ENCODE measurements around the gene MAFF. TPM values are rescaled to one million over a fixed set of nuclear protein-coding genes. Genes with fewer than 3 reads are reported as not detected.

MAFF gene
- total and polyA plus RNA-seq, 9 of the 15 experiments (the other 6 are each of a cell fraction or from before 2014, with no cell fraction given): 0.51 to 8.0 (median 5.4) TPM

DNA sequence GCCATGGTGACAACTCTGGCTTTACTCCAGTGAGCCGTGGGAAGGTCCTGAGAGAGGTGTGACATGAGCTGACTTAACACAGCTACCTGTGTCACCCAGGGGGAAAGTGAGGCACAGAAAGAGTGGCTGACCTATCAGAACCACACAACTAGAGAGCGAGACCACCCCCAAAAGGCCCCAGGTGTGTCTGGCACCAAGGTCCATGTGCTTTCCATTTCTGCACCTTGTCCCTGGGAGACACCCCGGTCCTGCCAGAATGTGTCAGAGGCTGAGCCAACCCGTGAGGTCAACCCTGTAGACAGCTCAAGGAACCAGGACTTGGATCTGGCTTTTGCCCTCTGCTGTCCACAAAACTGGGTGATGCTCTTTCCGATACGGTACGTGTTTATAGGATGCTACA lies 9.8 kb downstream of the MAFF start (continued):
- TF ChIP-seq, protein P1, sequence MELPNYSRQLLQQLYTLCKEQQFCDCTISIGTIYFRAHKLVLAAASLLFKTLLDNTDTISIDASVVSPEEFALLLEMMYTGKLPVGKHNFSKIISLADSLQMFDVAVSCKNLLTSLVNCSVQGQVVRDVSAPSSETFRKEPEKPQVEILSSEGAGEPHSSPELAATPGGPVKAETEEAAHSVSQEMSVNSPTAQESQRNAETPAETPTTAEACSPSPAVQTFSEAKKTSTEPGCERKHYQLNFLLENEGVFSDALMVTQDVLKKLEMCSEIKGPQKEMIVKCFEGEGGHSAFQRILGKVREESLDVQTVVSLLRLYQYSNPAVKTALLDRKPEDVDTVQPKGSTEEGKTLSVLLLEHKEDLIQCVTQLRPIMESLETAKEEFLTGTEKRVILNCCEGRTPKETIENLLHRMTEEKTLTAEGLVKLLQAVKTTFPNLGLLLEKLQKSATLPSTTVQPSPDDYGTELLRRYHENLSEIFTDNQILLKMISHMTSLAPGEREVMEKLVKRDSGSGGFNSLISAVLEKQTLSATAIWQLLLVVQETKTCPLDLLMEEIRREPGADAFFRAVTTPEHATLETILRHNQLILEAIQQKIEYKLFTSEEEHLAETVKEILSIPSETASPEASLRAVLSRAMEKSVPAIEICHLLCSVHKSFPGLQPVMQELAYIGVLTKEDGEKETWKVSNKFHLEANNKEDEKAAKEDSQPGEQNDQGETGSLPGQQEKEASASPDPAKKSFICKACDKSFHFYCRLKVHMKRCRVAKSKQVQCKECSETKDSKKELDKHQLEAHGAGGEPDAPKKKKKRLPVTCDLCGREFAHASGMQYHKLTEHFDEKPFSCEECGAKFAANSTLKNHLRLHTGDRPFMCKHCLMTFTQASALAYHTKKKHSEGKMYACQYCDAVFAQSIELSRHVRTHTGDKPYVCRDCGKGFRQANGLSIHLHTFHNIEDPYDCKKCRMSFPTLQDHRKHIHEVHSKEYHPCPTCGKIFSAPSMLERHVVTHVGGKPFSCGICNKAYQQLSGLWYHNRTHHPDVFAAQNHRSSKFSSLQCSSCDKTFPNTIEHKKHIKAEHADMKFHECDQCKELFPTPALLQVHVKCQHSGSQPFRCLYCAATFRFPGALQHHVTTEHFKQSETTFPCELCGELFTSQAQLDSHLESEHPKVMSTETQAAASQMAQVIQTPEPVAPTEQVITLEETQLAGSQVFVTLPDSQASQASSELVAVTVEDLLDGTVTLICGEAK (IDR thresholded peaks at IDR 0.05): no peak
- TF ChIP-seq, protein P1 (CRISPR knock-in tag; IDR thresholded peaks at IDR 0.05): no peak
- TF ChIP-seq, protein P2, sequence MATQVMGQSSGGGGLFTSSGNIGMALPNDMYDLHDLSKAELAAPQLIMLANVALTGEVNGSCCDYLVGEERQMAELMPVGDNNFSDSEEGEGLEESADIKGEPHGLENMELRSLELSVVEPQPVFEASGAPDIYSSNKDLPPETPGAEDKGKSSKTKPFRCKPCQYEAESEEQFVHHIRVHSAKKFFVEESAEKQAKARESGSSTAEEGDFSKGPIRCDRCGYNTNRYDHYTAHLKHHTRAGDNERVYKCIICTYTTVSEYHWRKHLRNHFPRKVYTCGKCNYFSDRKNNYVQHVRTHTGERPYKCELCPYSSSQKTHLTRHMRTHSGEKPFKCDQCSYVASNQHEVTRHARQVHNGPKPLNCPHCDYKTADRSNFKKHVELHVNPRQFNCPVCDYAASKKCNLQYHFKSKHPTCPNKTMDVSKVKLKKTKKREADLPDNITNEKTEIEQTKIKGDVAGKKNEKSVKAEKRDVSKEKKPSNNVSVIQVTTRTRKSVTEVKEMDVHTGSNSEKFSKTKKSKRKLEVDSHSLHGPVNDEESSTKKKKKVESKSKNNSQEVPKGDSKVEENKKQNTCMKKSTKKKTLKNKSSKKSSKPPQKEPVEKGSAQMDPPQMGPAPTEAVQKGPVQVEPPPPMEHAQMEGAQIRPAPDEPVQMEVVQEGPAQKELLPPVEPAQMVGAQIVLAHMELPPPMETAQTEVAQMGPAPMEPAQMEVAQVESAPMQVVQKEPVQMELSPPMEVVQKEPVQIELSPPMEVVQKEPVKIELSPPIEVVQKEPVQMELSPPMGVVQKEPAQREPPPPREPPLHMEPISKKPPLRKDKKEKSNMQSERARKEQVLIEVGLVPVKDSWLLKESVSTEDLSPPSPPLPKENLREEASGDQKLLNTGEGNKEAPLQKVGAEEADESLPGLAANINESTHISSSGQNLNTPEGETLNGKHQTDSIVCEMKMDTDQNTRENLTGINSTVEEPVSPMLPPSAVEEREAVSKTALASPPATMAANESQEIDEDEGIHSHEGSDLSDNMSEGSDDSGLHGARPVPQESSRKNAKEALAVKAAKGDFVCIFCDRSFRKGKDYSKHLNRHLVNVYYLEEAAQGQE (IDR thresholded peaks at IDR 0.05; ENCODE audit: borderline replicate concordance): no peak
- TF ChIP-seq, protein P2 (CRISPR knock-in tag; IDR thresholded peaks at IDR 0.05; ENCODE audit: low read depth): no peak
- TF ChIP-seq, protein P3, sequence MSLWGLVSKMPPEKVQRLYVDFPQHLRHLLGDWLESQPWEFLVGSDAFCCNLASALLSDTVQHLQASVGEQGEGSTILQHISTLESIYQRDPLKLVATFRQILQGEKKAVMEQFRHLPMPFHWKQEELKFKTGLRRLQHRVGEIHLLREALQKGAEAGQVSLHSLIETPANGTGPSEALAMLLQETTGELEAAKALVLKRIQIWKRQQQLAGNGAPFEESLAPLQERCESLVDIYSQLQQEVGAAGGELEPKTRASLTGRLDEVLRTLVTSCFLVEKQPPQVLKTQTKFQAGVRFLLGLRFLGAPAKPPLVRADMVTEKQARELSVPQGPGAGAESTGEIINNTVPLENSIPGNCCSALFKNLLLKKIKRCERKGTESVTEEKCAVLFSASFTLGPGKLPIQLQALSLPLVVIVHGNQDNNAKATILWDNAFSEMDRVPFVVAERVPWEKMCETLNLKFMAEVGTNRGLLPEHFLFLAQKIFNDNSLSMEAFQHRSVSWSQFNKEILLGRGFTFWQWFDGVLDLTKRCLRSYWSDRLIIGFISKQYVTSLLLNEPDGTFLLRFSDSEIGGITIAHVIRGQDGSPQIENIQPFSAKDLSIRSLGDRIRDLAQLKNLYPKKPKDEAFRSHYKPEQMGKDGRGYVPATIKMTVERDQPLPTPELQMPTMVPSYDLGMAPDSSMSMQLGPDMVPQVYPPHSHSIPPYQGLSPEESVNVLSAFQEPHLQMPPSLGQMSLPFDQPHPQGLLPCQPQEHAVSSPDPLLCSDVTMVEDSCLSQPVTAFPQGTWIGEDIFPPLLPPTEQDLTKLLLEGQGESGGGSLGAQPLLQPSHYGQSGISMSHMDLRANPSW (CRISPR knock-in tag; IDR thresholded peaks at IDR 0.05): no peak
- no peak for TF ChIP-seq MAZ (CRISPR knock-in tag; conservative IDR thresholded peaks at IDR 0.05 in 1 of 2, IDR thresholded peaks at IDR 0.05 in 1 of 2)
- TF ChIP-seq BCOR (IDR thresholded peaks at IDR 0.05): no peak
